HG03066 (cell line): ENCODE measurements around the gene C3orf20.

ENCODE experiments used
- ATAC-seq: cut with Tn5 transposase; IDR thresholded peaks from one replicate; pipeline ENCODE4 v1.9.1; 2021; ENCODE audit warnings: low read depth; ENCODE audit not compliant: unreplicated experiment

C3orf20 gene

GRCh38 chr3:14793126-14793857 lies 118.4 kb downstream of the C3orf20 start:
- ATAC-seq: no peak

GRCh38 chr3:14793858-14794234 lies 118.9 kb downstream of the C3orf20 start:
- ATAC-seq: no peak

GRCh38 chr3:14794435-14794834 lies 119.5 kb downstream of the C3orf20 start:
- no peak for ATAC-seq

DNA sequence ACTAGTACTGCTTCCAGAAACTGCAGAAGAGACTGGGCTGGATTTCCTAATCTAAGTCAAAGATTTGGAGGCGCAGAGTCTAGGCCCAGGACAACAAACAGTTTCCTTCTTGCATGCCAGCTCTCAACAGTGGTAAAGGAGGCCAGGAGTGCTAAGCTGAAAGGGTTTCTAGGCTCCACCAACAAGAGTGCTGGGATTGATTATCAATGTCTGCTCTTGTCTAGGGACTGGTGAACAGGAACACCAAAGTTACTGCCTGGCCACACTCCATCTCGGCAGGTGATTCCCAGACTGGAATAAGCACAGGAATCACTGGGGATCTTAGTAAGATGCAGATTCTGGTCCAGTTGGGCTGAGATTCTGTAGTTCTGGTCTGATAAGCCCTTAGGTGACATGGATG lies 121.1 kb downstream of the C3orf20 start:
- ATAC-seq: no peak

DNA sequence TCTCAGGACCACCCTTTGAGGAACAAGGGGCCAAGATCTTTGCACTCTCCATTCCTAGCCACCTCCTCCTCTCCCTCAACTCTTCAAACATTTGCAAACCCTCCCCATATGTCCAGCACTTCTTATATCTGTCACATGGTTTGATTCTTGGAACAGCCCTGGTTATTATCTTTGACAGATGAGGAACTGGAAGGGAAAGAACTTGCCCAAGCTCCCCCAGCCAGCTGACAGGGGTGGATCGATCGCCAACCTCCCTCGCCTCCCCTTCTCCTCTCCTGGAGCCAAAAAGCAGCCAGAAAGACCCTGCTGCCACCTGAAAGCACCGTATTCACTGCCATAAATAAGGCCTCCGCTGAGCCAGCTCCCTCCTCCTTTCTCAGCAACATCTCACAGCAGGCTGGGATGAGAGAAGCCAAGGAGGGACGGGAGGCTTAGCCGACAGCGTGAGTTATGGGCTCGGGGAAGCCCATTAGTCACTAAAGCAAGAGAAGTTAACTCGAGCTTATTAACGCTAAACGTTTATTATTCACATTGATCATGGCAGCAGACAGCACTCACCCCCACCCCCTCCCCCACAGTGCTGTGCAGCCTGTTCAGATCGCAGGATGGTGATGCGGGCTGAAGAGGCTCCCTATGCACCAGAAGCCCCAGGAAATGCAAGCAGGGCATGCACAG lies 121.6 kb downstream of the C3orf20 start:
- ATAC-seq: no peak

DNA sequence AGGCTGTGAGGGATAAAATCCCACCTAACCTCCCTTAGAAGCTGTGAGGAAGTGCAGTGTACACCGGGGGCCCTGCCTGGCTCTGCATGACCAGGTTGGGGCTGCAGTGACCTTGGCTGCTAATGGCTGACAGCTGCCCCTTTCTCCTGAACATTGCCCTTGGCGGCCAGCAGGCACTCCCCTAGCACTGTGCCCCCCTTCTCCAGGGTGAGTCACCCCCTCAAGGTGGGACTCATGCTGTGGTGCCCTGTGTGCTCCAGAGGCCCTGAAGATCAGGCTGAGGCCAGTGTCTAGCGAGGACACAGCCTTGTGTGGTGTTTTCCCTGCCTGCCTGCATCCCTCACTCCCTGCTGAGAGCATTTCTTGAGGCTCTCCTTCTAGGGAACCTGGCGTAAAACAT lies 122.8 kb downstream of the C3orf20 start:
- no peak for ATAC-seq

DNA sequence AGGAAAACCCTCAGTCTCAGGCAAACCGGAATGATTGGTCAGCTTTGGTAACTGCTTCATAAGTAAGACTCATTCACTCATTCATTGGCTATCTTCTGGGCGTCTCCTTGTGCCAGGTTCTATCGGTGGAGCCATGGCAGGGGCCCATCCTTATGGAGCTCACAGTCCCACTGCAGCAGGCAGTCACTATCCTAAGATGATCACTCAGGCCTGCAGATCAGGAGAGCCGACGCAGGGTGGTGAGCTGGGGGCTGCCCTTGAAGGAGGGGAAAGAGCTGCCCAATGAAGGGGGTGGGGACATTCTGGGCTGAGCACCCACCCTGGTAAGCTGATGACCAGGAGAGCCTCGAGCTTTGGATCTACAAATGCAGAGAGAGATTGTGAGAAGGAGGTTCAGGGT lies 123.3 kb downstream of the C3orf20 start:
- ATAC-seq: no peak

- ATAC-seq: no peak
Observed at GRCh38 chr3:14799146-14799545, 124.2 kb downstream of the C3orf20 start.

- no peak for ATAC-seq
Observed at GRCh38 chr3:14801031-14801430, 126.1 kb downstream of the C3orf20 start.

DNA sequence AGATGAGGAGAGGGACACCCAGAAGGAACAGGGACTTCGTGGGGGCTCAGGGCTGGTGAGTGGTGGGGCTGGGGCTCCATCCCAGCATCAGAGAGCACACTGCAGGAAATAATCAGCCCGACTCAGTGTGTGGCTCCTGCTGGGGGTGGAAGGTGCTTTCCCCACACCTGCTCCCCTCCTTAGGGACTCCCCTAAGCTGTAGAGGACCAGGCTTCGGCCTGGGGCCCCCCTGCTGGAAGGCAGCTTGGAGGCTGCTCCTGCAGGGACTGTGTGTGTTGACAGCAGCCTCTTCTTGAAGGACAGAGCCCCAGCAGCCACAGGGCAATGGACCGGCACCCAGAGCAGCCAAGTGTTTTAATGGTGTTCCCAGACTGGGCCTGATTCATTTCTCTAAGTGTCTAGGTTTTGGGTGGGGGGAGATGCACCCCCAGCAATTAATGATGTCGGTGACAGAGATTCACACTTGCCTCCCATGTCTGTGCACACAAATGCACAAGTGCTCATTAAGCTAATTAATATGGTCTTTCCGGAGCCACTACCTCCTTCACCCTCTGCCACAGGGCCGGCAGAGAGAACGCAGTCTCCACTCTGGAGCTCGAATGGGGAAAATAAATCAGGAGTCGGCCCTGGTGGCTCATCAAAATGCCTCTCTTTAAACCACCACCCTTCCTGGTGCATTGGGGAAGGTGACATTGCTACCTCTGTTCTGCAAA lies 126.9 kb downstream of the C3orf20 start:
- ATAC-seq: no peak

DNA sequence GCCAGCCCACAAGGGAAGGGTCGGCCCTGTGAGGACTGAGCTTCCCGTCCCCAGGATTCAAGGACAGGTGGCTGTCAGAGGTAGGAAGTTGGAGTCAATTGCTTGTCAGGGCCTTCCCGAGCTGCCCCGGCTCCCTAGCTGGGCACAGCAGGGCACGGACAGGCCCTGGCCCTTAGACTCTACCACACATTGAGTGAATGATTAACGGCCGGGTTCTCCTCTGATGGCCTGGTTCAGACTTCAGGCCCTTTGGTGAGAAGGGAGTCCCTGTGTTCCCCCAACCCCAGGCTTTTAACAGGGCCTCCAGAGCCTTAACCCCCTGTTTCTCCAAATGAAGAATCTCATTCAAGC lies 127.4 kb downstream of the C3orf20 start:
- no peak for ATAC-seq

- no peak for ATAC-seq
Observed at GRCh38 chr3:14803101-14803980, 128.4 kb downstream of the C3orf20 start.

DNA sequence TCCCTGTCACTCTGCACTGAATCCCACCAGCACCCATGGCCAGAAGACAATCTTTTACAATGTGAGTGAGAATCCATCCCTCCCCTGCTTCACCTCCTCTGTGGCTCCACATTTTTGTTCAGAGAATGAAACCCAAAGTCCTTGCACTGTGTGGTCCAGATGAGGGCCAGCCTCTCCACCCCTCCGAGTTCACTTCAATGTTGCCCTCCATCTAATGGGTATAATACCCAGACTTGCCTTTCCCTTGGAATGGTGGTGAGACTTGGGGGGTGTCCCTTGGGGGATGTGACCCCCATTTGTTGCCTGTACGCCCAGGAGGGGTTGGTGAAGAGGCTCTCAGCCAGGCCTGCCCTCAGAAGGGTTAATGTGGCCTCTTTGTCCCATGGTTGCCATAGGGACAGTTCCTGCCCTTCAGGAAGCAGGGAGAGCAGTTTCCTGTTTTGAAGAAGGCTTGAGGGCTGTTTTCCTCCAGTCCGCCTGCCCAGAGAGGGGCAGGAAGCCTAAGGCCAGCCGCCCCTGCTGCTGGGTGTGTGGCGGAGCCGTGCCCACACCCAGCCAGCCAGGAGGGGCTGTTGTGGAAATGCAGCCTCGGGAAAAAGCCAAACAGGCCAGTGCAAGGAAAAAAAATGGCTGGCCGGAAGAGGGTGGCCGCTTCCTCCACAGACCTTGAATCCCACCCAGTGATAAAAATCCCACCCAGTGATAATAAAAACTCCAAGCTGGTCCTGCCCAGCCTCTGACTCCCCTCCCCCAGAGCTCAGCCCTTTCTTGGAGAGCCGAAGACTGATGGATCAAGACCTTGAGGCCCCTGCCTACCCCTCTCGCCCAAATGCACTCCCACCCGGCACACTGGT lies 129.3 kb downstream of the C3orf20 start:
- no peak for ATAC-seq

DNA sequence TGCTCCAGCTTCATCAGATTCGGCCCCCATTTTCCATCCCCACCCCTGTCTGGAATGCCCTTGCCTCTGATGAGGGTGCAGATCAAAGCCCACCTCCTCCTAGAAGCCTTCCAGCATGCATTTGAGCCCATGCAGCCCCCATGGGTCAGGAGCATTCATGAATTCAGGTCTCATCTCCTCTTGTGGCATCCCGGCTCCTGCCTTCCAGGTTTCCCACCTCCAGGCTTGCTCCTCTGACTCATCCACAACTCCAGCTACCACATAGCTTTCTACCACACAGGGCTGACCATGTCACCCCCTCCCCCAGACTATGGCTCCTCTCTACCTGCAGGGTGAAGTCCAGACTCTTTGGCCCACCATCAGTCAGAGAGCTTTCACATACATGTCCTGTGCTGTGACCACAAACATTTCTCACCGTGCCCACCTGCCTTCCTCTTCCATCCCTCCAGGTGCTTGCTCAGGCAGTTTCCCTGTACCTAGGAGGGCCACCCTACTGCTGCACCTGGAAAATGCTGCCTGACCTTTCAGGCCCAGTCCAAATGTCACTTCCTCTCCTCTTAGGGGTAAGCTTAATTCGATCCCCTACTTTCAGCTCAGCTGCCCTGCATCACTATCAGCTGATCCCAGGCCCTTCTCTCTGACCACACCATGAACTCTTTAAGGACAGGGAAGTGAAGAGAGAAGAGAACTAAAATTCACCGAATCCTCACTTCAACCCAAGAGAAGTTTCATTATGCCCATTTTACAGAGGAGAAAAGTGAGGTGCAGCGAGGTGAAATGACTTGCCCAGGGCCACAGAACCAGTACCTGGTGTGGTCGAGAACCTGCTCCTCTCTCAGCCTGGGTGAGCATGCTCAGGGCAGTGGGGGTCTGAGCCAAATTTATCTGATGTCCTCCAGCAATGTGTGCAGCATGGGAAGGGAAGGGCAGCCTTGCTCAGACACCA lies 130.2 kb downstream of the C3orf20 start:
- no peak for ATAC-seq

DNA sequence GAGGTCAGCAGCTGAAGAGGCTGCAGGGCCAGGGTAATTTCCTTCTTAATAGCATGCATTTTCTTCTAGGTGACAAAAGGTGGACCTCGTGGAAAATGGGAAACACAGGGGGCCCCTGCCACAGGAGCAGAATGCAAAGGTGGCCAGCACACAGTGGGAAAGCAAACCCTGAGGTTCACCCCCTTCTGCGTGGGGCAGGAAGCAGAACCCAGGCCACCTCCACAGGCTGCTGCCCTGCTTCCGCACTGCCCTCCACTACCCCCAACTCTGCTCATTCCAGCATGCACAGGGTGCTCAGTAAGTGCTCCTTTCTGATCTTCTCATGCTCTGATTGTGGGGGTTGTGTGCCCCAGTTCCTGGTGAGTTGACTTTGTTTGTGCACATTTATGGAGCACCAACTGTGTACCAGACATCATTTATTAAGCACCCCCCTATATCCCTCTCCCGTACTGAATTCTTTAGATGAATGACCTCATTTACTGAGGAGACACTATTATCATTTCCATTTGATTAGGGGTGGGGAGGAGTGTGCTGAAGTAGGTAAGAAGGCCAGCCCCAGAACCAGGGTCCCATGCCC lies 131.1 kb downstream of the C3orf20 start:
- no peak for ATAC-seq

DNA sequence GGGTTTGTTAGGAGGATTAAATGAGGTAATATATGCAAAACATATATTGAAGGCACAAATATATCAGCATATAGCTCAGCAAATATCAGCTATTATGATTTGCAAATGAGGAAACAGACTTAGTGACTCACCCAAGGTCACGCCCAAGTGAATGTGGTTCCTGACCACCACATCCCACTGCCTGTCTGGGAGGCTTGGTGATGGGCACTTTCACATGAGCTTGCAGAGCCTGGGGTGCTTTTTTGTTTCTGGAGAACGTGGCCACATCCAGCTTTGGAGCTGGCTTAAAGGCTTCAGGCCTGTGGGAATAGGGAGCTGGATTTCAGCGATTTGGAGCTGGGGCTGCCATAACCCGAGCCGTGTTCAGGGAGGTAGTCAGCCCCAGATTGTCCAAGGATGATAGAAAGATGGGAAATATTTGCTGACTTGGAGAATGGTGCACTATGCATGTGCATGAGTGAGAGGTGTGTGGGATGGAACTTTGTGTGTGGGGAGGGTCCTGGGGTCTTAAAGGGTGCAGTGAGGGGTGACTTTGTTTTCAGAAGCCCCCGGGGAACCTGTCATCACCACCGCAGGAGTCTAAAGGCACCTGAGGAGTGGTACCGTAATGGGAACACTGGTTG lies 131.8 kb downstream of the C3orf20 start:
- ATAC-seq: no peak

DNA sequence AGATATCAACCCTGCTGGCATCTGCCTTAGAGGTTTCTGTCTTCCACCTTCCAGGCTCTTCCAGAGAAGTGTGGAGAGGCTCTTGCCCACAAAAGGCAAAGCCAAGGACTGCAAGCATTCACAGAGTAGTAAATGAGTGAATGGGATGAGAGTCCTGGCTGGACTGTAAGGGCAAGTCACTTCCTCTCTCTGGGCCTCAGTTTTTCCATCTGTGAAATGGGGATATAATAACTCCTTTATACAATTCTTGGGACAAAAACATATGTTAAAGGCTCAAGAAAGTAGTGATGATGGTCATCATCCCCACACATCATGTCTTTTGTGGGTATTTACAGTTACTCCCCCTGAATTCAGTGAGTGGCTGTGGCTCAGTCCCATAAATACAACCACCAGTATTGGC lies 133.1 kb downstream of the C3orf20 start:
- no peak for ATAC-seq
